Vagina (tissue), 2 donors: ENCODE data around the gene RSU1. TPM values are rescaled to one million over a fixed set of nuclear protein-coding genes. Genes with fewer than 3 reads are reported as not detected.

ENCODE experiments used
- DNase-seq, 2 donors: peaks; one replicate each; pipeline ENCODE4 v3.0.0-alpha.2; 2017; ENCODE audit errors: extremely low spot score in 2 of 2
- H3K27ac ChIP-seq: fragments of 200-600 bp; sonication (generic); one replicate; pipeline ENCODE4 v1.5.1; 2019
- H3K27me3 ChIP-seq: fragments of 200-600 bp; sonication (generic); one replicate; pipeline ENCODE4 v1.5.1; 2019
- H3K36me3 ChIP-seq, 2 donors: fragments of 200-600 bp; sonication (generic); one replicate each; pipeline ENCODE4 v1.5.1; 2017 to 2019
- H3K4me1 ChIP-seq: fragments of 200-600 bp; sonication (generic); one replicate; pipeline ENCODE4 v1.5.1; 2019
- H3K4me3 ChIP-seq, 2 donors: fragments of 200-600 bp; sonication (generic); 1 replicate in 1 of 2; 2 replicates in 1 of 2; pipeline ENCODE4 v1.5.1; 2016 to 2019
- H3K9me3 ChIP-seq: fragments of 200-600 bp; sonication (generic); one replicate; pipeline ENCODE4 v1.5.1; 2019
- POLR2A ChIP-seq, 2 donors: fragments of 450-650 bp; IDR thresholded peaks; one replicate each; pipeline ENCODE4 v1.6.1; 2017; ENCODE audit warnings: antibody characterized with exemption in 2 of 2, mild to moderate bottlenecking in 2 of 2, moderate library complexity in 2 of 2
- POLR2AphosphoS5 ChIP-seq, 2 donors: sonication (generic); formaldehyde crosslinking; IDR thresholded peaks; one replicate each; pipeline ENCODE4 v1.9.0; 2017; ENCODE audit warnings: antibody characterized with exemption in 2 of 2, mild to moderate bottlenecking in 2 of 2, low read depth in 1 of 2; ENCODE audit not compliant: insufficient read depth in 1 of 2
- intact Hi-C: fragments of 100-400 bp; cut with DNase I; formaldehyde crosslinking; loops from one replicate; pipeline ENCODE4 v1.15.1; 2023
- total RNA-seq: library from RNA; depleted of rRNA; stranded (reverse); fragments of >200 nt; gene quantifications from one replicate; pipeline ENCODE4 v1.2.3, GENCODE V29; 2016
- TF ChIP-seq, protein P1 (sequence below), 3 experiments: fragments of 450-650 bp in 2 of 3; fragments of 200-600 bp in 1 of 3; sonication (generic) in 1 of 3; IDR thresholded peaks; one replicate each; pipeline ENCODE4 v1.5.1; 2017 to 2019; ENCODE audit warnings: antibody characterized with exemption in 3 of 3, mild to moderate bottlenecking in 2 of 3, moderate library complexity in 2 of 3

The RSU1 gene
- total RNA-seq, 1 donor from 2014 or later = 50.3 TPM

GRCh38 chr10:16804123-16804522 is 13.1 kb downstream of the RSU1 start:
- no peak overlapping the region for H3K4me3 ChIP-seq
- intact Hi-C loops = no loop called here
- no peaks in the 10 kb centered on the region for H3K4me1 ChIP-seq
- H3K27ac ChIP-seq = no peak overlapping the region
- no peak for DNase-seq
- TF ChIP-seq POLR2AphosphoS5 (IDR thresholded peaks at IDR 0.05; ENCODE audit: insufficient read depth in 1 of 2, low read depth in 1 of 2) (no peak), POLR2A (IDR thresholded peaks at IDR 0.05) (no peak)
- TF ChIP-seq, protein P1, sequence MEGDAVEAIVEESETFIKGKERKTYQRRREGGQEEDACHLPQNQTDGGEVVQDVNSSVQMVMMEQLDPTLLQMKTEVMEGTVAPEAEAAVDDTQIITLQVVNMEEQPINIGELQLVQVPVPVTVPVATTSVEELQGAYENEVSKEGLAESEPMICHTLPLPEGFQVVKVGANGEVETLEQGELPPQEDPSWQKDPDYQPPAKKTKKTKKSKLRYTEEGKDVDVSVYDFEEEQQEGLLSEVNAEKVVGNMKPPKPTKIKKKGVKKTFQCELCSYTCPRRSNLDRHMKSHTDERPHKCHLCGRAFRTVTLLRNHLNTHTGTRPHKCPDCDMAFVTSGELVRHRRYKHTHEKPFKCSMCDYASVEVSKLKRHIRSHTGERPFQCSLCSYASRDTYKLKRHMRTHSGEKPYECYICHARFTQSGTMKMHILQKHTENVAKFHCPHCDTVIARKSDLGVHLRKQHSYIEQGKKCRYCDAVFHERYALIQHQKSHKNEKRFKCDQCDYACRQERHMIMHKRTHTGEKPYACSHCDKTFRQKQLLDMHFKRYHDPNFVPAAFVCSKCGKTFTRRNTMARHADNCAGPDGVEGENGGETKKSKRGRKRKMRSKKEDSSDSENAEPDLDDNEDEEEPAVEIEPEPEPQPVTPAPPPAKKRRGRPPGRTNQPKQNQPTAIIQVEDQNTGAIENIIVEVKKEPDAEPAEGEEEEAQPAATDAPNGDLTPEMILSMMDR (IDR thresholded peaks at IDR 0.05) = no peak
- H3K36me3 ChIP-seq = no peaks in the 10 kb centered on the region
- no peaks in the 10 kb centered on the region for H3K9me3 ChIP-seq
- no peaks in the 10 kb centered on the region for H3K27me3 ChIP-seq

- Histone ChIP-seq H3K27ac (no peak overlapping the region), H3K36me3 (no peaks in the 10 kb centered on the region), H3K4me3 (no peak overlapping the region), H3K27me3 (no peaks in the 10 kb centered on the region), H3K9me3 (no peaks in the 10 kb centered on the region), H3K4me1 (no peaks in the 10 kb centered on the region)
- intact Hi-C loops = no loop called here
- DNase-seq = no peak
- TF ChIP-seq POLR2AphosphoS5 (IDR thresholded peaks at IDR 0.05; ENCODE audit: insufficient read depth in 1 of 2, low read depth in 1 of 2) = no peak
- TF ChIP-seq POLR2A (IDR thresholded peaks at IDR 0.05) = no peak
- TF ChIP-seq, protein P1 (IDR thresholded peaks at IDR 0.05) = no peak
Observed at GRCh38 chr10:16803464-16803863, 13.8 kb downstream of the RSU1 start.

GRCh38 chr10:16799621-16800020 is 17.6 kb downstream of the RSU1 start:
- Histone ChIP-seq H3K4me3 (no peak overlapping the region), H3K27ac (no peak overlapping the region), H3K4me1 (no peaks in the 10 kb centered on the region), H3K27me3 (no peaks in the 10 kb centered on the region), H3K9me3 (no peaks in the 10 kb centered on the region), H3K36me3 (no peaks in the 10 kb centered on the region)
- TF ChIP-seq, protein P1 (IDR thresholded peaks at IDR 0.05) = no peak
- TF ChIP-seq POLR2AphosphoS5 (IDR thresholded peaks at IDR 0.05; ENCODE audit: insufficient read depth in 1 of 2, low read depth in 1 of 2) (no peak), POLR2A (IDR thresholded peaks at IDR 0.05) (no peak)
- DNase-seq = no peak
- intact Hi-C loops = no loop called here

- no peaks in the 10 kb centered on the region for H3K27me3 ChIP-seq
- H3K4me3 ChIP-seq = no peak overlapping the region
- intact Hi-C loops = no loop called here
- H3K4me1 ChIP-seq = no peaks in the 10 kb centered on the region
- H3K36me3 ChIP-seq = no peaks in the 10 kb centered on the region
- no peak for DNase-seq
- H3K27ac ChIP-seq = no peak overlapping the region
- TF ChIP-seq, protein P1 (IDR thresholded peaks at IDR 0.05) = no peak
- TF ChIP-seq POLR2AphosphoS5 (IDR thresholded peaks at IDR 0.05; ENCODE audit: insufficient read depth in 1 of 2, low read depth in 1 of 2) = no peak
- H3K9me3 ChIP-seq = no peaks in the 10 kb centered on the region
Observed at GRCh38 chr10:16798571-16798970, 18.7 kb downstream of the RSU1 start.

GRCh38 chr10:16795410-16796073 is 21.7 kb downstream of the RSU1 start:
- no peak overlapping the region for H3K4me3 ChIP-seq
- no peaks in the 10 kb centered on the region for H3K9me3 ChIP-seq
- intact Hi-C loops = no loop called here
- DNase-seq = peak in 1 of 2 donors; percentile 64
- no peaks in the 10 kb centered on the region for H3K36me3 ChIP-seq
- TF ChIP-seq POLR2AphosphoS5 (IDR thresholded peaks at IDR 0.05; ENCODE audit: insufficient read depth in 1 of 2, low read depth in 1 of 2) = no peak
- TF ChIP-seq POLR2A (IDR thresholded peaks at IDR 0.05) = no peak
- TF ChIP-seq, protein P1 (IDR thresholded peaks at IDR 0.05) = no peak
- no peaks in the 10 kb centered on the region for H3K4me1 ChIP-seq
- H3K27me3 ChIP-seq = no peaks in the 10 kb centered on the region
- H3K27ac ChIP-seq = no peak overlapping the region
